H1 (cell line): ENCODE results near the gene IL9. TPM values are rescaled to one million over a fixed set of nuclear protein-coding genes. Genes with fewer than 3 reads are reported as not detected.

Experiments
- ASH2L ChIP-seq: fragments of 200-600, 300-600 bp; sonication (generic); IDR thresholded peaks from one replicate; pipeline ENCODE4 v1.7.1; 2017; ENCODE audit warnings: low read length
- SAP30 ChIP-seq: fragments of 300-600 bp; sonication (generic); IDR thresholded peaks from 2 replicates; pipeline ENCODE4 v1.7.1; 2012; ENCODE audit warnings: low read length, moderate library complexity, mild to moderate bottlenecking, inconsistent platforms; ENCODE audit not compliant: insufficient read depth, insufficient replicate concordance
- polyA plus RNA-seq, 7 experiments: library from polyadenylated mRNA; depleted of rRNA in 3 of 7; stranded (reverse) in 5 of 7; unstranded in 2 of 7; fragments of >200 nt in 5 of 7; fragments of 200-250 nt in 2 of 7; gene quantifications; 1 replicate in 5 of 7; 2 replicates in 1 of 7; 4 replicates in 1 of 7; pipeline versions ENCODE4 v1.2.1 to v1.2.3, GENCODE V29; 2011 to 2013; ENCODE audit warnings: missing spikeins in 2 of 7, mixed read lengths in 2 of 7
- total RNA-seq: library from RNA; stranded (reverse); fragmentation: NEBNext Ultra II Directional; extraction: Animal tissue kit (Norgen Biotek cat#: 25700); gene quantifications from 2 replicates; pipeline ENCODE4 v1.2.1, GENCODE V29; 2021

Gene IL9
- total and polyA plus RNA-seq, 2 of the 8 experiments (the other 6 are each of a cell fraction or from before 2014, with no cell fraction given), result not detected

- TF ChIP-seq ASH2L (no peak), SAP30 (no peak)
- TF ChIP-seq, all 59 proteins: peak for 0
Observed at GRCh38 chr5:135890867-135891266, 4.8 kb downstream of the IL9 start (continued).
